ENCODE results near the gene CATSPER2.
"Not testable (repeated sequence)": the region's sequence is repeated elsewhere in the genome, so short reads cannot be mapped to it uniquely, and the experiment has no call there.

The CATSPER2 gene

GRCh38 chr15:43593328-43594190 is 55.1 kb downstream of the CATSPER2 start, which contains the start of gene CKMT1B:
Gene CKMT1B (plus strand): TSS chr15:43594027. CDS start chr15:43594219, 192 bp downstream.
- not testable (repeated sequence) for DNase-seq

- not testable (repeated sequence) for DNase-seq
These were observed 55.8 kb downstream of the CATSPER2 start for GRCh38 chr15:43592841-43593240.

- not testable (repeated sequence) for DNase-seq
These were observed 58.7 kb downstream of the CATSPER2 start, which contains the start of gene PPIP5K1 for GRCh38 chr15:43589778-43590466. Gene PPIP5K1 (minus strand): TSS chr15:43590208. CDS start chr15:43584504, 5,704 bp downstream.

Measured in hypothalamus (tissue), 51 donors.